ENCODE measurements around the gene NUP214. TPM values are rescaled to one million over a fixed set of nuclear protein-coding genes. Genes with fewer than 3 reads are reported as not detected.

Gene NUP214
- total RNA-seq, 1 experiment from 2014 or later = 34.9 TPM

- ATAC-seq = no peak
- H3K4me3 ChIP-seq (ENCODE audit: low read depth in 2 of 2, low read length in 2 of 2) = no peak overlapping the region
- ChIA-PET CTCF (no interaction called here), POLR2A (interaction anchor here (0.5 kb wide), 1 partner anchor 1849 kb away, joined by 11 read pairs; no protein-coding TSS in a partner anchor)
- H3K4me1 ChIP-seq (ENCODE audit: control insufficient read depth, insufficient read depth, low read length) = 0 out of 2 replicates have a peak, but pooled peaks cover 5% of the 10 kb centered on the region
- in situ Hi-C loops (cut with HindIII; ENCODE audit: low pct_unique_long_range_greater_than_20kb, low sequenced_read_pairs) = no loop called here
- TF ChIP-seq SIN3A (IDR thresholded peaks at IDR 0.05; ENCODE audit: borderline replicate concordance, insufficient read depth, low read depth, low read length) (no peak), TCF7L2 (IDR thresholded peaks at IDR 0.05; ENCODE audit: low read depth, low read length) (no peak), CTCF (IDR thresholded peaks at IDR 0.05) (no peak), POLR2AphosphoS5 (IDR thresholded peaks at IDR 0.05; ENCODE audit: low read depth, low read length) (no peak), REST (IDR thresholded peaks at IDR 0.05; ENCODE audit: insufficient read depth in 1 of 2, low read depth in 2 of 2, low read length in 1 of 2) (no peak)
- no peaks in the 10 kb centered on the region; the same call in 1 of the 2 replicates for H3K36me3 ChIP-seq (ENCODE audit: control insufficient read depth, insufficient read depth, low read length)
- BruUV-seq (replicated peaks) = no TSS peak
- no peak for DNase-seq (ENCODE audit: low read depth, low spot score)
- no peaks in the 10 kb centered on the region for H3K9me3 ChIP-seq (ENCODE audit: control insufficient read depth, insufficient read depth, low read depth, low read length)
- intact Hi-C loops (cut with micrococcal nuclease; ENCODE audit: unreplicated experiment) = no loop called here
- H3K27ac ChIP-seq (ENCODE audit: low read length) = no peak overlapping the region
- no peaks in the 10 kb centered on the region for H3K27me3 ChIP-seq (ENCODE audit: control insufficient read depth, insufficient read depth, low read length)
These were observed 27.5 kb upstream of the NUP214 start for GRCh38 chr9:131097948-131098278.

GRCh38 chr9:131098391-131099101 lies 26.8 kb upstream of the NUP214 start:
- H3K27me3 ChIP-seq (ENCODE audit: control insufficient read depth, insufficient read depth, low read length) = no peaks in the 10 kb centered on the region
- no peak overlapping the region for H3K27ac ChIP-seq (ENCODE audit: low read length)
- H3K4me1 ChIP-seq (ENCODE audit: control insufficient read depth, insufficient read depth, low read length) = 0 out of 2 replicates have a peak, but pooled peaks cover 5% of the 10 kb centered on the region
- no peak for ATAC-seq
- no peaks in the 10 kb centered on the region; the same call in 1 of the 2 replicates for H3K36me3 ChIP-seq (ENCODE audit: control insufficient read depth, insufficient read depth, low read length)
- no peak for DNase-seq (ENCODE audit: low read depth, low spot score)
- no peak overlapping the region for H3K4me3 ChIP-seq (ENCODE audit: low read depth in 2 of 2, low read length in 2 of 2)
- TF ChIP-seq POLR2AphosphoS5 (IDR thresholded peaks at IDR 0.05; ENCODE audit: low read depth, low read length) (no peak), TCF7L2 (IDR thresholded peaks at IDR 0.05; ENCODE audit: low read depth, low read length) (no peak), REST (IDR thresholded peaks at IDR 0.05; ENCODE audit: insufficient read depth in 1 of 2, low read depth in 2 of 2, low read length in 1 of 2) (no peak), SIN3A (IDR thresholded peaks at IDR 0.05; ENCODE audit: borderline replicate concordance, insufficient read depth, low read depth, low read length) (no peak), CTCF (IDR thresholded peaks at IDR 0.05) (no peak)
- POLR2A ChIA-PET = no interaction called here
- CTCF ChIA-PET = interaction anchor here (1.1 to 1.3 kb wide), 2 partner anchors 31 to 67 kb away, joined by 3 read pairs; no protein-coding TSS in a partner anchor
- in situ Hi-C loops (cut with HindIII; ENCODE audit: low pct_unique_long_range_greater_than_20kb, low sequenced_read_pairs) = no loop called here
- no peaks in the 10 kb centered on the region for H3K9me3 ChIP-seq (ENCODE audit: control insufficient read depth, insufficient read depth, low read depth, low read length)
- BruUV-seq (replicated peaks) = no TSS peak
- intact Hi-C loops (cut with micrococcal nuclease; ENCODE audit: unreplicated experiment) = no loop called here

All from Panc1 (cell line).